ENCODE results near the gene FBXL20. TPM values are rescaled to one million over a fixed set of nuclear protein-coding genes. Genes with fewer than 3 reads are reported as not detected.

Gene FBXL20
- total and polyA plus RNA-seq, 9 of the 15 experiments (the other 6 are each of a cell fraction or from before 2014, with no cell fraction given) = 1.8 to 15.1 (median 5.6) TPM

DNA sequence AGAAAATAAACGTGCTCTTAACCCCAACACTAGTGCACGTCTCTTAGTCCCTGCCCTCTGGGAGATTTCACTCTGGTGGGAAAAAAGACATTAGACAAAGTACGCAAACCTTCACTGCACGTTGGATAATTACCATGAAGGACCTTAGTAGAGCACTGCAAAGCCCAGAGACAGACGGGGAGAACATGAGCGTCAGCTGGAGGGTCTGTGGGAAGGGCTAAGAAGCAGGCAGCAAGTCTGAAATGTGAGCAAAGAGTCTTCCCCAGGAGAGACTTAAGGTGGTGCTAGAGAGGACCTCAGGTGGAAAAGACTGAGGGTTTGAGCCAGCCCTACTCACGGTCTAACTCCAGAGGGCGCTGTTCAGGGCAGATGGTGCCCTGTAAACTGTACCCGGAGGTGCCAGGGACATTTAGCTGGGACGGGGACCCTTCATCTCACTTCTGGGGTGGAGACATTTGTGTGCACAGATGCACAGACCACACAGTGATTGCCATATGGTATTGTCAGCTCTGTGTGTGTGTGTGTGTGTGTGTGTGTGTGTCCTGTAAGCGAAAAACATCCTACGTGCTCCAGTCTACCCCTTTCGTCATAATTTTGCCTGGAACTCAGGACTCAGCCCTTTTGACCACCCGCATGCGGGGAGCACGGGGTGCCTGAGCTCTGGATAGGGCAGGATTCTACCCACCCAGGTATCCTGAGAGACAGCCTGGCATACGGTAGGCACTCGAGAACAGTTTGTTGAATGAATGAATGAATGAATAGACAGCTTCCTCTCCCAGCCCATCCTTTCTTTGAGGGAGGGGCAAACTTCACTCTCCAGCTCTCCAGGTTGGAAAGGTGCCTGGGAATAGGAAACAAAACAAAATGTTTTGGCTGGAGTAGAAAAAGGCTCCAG, 165.6 kb downstream of the FBXL20 start (continued):
- TF ChIP-seq, protein P1, sequence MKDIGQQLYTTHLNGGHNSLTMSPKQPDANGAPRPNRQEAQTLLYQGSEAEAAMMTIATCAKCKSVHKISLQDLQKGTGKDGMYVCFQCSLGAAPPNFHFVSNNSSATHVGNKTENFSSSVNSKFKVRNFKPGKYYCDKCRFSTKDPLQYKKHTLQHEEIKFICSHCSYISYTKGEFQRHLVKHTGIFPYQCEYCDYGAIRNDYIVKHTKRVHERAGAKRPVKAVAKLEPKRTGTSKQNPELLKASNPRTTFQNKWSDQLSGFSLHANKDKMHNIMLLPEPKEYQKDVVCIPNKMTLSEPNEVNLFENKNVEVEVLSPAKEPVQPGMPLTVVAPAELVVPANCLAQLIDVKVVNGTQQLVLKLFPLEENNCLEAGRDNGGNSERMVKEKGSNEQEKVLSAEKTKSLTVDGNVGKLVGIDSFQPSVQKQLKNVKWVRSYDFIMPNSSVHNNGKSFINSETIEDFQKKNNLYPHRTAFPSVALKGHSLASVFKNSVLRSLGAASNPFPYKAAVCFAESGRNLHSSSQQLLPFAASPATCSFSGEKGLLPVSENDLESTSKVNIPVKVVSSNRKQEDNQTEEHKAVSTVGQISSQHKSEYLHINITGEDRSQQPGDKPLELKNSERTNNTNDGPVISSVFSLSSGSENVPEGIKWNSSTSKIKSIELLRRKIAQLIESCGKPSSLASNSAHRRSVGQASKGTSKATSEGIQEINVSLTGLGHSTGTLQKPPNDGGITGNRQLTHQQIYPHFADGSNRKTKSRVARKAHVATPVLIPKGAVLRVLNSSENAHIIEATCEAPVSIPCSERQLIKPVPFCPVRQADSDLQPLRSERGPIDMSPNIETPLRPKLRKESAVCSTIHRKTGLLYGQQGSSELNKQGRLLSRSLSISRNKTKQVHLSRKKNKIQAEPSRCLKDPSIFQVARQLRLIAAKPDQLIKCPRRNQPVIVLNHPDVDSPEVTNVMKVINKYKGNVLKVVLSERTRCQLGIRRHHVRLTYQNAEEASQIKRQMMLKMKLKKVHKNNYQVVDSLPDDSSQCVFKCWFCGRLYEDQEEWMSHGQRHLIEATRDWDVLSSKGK (CRISPR knock-in tag; IDR thresholded peaks at IDR 0.05) = no peak
- TF ChIP-seq CTBP1 (IDR thresholded peaks at IDR 0.05; ENCODE audit: borderline replicate concordance) (peak; percentile 53; the same call in 1 of the 2 replicates), CREB1 (IDR thresholded peaks at IDR 0.05) (no peak), CREB1 (CRISPR knock-in tag; IDR thresholded peaks at IDR 0.05) (no peak), RFX7 (CRISPR knock-in tag; IDR thresholded peaks at IDR 0.05) (no peak), NCOR1 (IDR thresholded peaks at IDR 0.05) (no peak), ZNF717 (CRISPR knock-in tag; IDR thresholded peaks at IDR 0.05) (no peak), ZNF232 (CRISPR knock-in tag; IDR thresholded peaks at IDR 0.05) (no peak), MAZ (CRISPR knock-in tag; conservative IDR thresholded peaks at IDR 0.05 in 1 of 2, IDR thresholded peaks at IDR 0.05 in 1 of 2) (peak in 1 of 2 experiments; percentile 31; a peak in 1 of 4 replicates), MYNN (IDR thresholded peaks at IDR 0.05) (peak; percentile 48; the same call in 1 of the 2 replicates), MYNN (CRISPR knock-in tag; IDR thresholded peaks at IDR 0.05) (no peak), ZFP36 (IDR thresholded peaks at IDR 0.05; ENCODE audit: low read depth, low read length, partially characterized antibody) (peak; percentile 34), RB1 (IDR thresholded peaks at IDR 0.05; ENCODE audit: low read depth) (peak; percentile 35), CREB5 (CRISPR knock-in tag; IDR thresholded peaks at IDR 0.05) (no peak)
